HFFc6 (cell line): Measurements from ENCODE around the gene RTN4R. TPM values are rescaled to one million over a fixed set of nuclear protein-coding genes. Genes with fewer than 3 reads are reported as not detected.

Source experiments
- DNase-seq: peaks from one replicate; pipeline ENCODE4 v3.0.0-alpha.2; 2018
- H3K27ac Mint-ChIP-seq: 2 replicates; pipeline ENCODE4 v1.8.0; 2020; ENCODE audit warnings: mild to moderate bottlenecking, mixed read lengths
- H3K27me3 Mint-ChIP-seq: 2 replicates; pipeline ENCODE4 v1.8.0; 2021; ENCODE audit warnings: mild to moderate bottlenecking, moderate library complexity, mixed read lengths; ENCODE audit not compliant: insufficient read depth
- H3K36me3 Mint-ChIP-seq: 2 replicates; pipeline ENCODE4 v1.8.0; 2021; ENCODE audit warnings: low read depth, mixed read lengths
- H3K4me1 Mint-ChIP-seq: 2 replicates; pipeline ENCODE4 v1.8.0; 2020; ENCODE audit warnings: low read depth, mixed read lengths
- H3K4me3 Mint-ChIP-seq: 2 replicates; pipeline ENCODE4 v1.8.0; 2020; ENCODE audit warnings: mild to moderate bottlenecking, moderate library complexity, mixed read lengths
- H3K9me3 Mint-ChIP-seq: 2 replicates; pipeline ENCODE4 v1.8.0; 2020; ENCODE audit warnings: mild to moderate bottlenecking, mixed read lengths
- CTCF ChIP-seq: fragments of 200-600 bp; sonication (generic); IDR thresholded peaks from 2 replicates; pipeline ENCODE4 v1.5.0; 2021; ENCODE audit warnings: antibody characterized with exemption, mild to moderate bottlenecking
- total RNA-seq, 6 experiments: library from RNA; stranded (reverse); fragmentation: NEBNext Ultra II Directional; extraction: Animal tissue kit (Norgen Biotek cat#: 25700); gene quantifications; 2 replicates in 1 of 6; 3 replicates in 5 of 6; pipeline ENCODE4 v1.2.3, GENCODE V29; 2021

RTN4R gene
- total RNA-seq, 6 experiments from 2014 or later, result 0.14 to 0.85 (median 0.35) TPM

GRCh38 chr22:20243537-20244249 is 24.4 kb downstream of the RTN4R start:
- Mint-ChIP-seq H3K27ac (0 out of 2 replicates have a peak overlapping the region, but pooled peaks have one; percentile 9), H3K27me3 (peaks cover 3% of the 10 kb centered on the region), H3K9me3 (no peaks in the 10 kb centered on the region), H3K4me1 (peaks cover 8% of the 10 kb centered on the region; the same call in 1 of the 2 replicates), H3K4me3 (peak overlapping the region; percentile 15), H3K36me3 (no peaks in the 10 kb centered on the region)
- DNase-seq, result peak; percentile 57
- TF ChIP-seq CTCF, result no peak

- Mint-ChIP-seq H3K36me3 (no peaks in the 10 kb centered on the region), H3K4me3 (peak overlapping the region; percentile 15), H3K27me3 (peaks cover 3% of the 10 kb centered on the region), H3K4me1 (peaks cover 8% of the 10 kb centered on the region; the same call in 1 of the 2 replicates), H3K27ac (0 out of 2 replicates have a peak overlapping the region, but pooled peaks have one; percentile 9), H3K9me3 (no peaks in the 10 kb centered on the region)
- no peak for DNase-seq
- TF ChIP-seq CTCF, result no peak
These were observed 25.0 kb downstream of the RTN4R start for GRCh38 chr22:20243176-20243536.

GRCh38 chr22:20242393-20243175 is 25.5 kb downstream of the RTN4R start:
- Mint-ChIP-seq H3K27me3 (peaks cover 3% of the 10 kb centered on the region), H3K36me3 (no peaks in the 10 kb centered on the region)
- no peak for TF ChIP-seq CTCF

GRCh38 chr22:20241579-20242392 is 26.3 kb downstream of the RTN4R start:
- Mint-ChIP-seq H3K4me3 (no peak overlapping the region), H3K36me3 (no peaks in the 10 kb centered on the region), H3K4me1 (peaks cover 8% of the 10 kb centered on the region; the same call in 1 of the 2 replicates), H3K27ac (no peak overlapping the region), H3K9me3 (no peaks in the 10 kb centered on the region), H3K27me3 (peaks cover 3% of the 10 kb centered on the region)
- no peak for TF ChIP-seq CTCF
- no peak for DNase-seq

More at GRCh38 chr22:20242393-20243175, 25.5 kb downstream of the RTN4R start:
- no peak for DNase-seq
- Mint-ChIP-seq H3K4me1 (peaks cover 8% of the 10 kb centered on the region; the same call in 1 of the 2 replicates), H3K4me3 (no peak overlapping the region), H3K27ac (no peak overlapping the region), H3K9me3 (no peaks in the 10 kb centered on the region)

GRCh38 chr22:20240900-20241299 is 27.2 kb downstream of the RTN4R start:
- H3K27ac Mint-ChIP-seq, result no peak overlapping the region
- no peak overlapping the region for H3K4me3 Mint-ChIP-seq
- H3K27me3 Mint-ChIP-seq, result peaks cover 2% of the 10 kb centered on the region
- no peak for DNase-seq
- no peaks in the 10 kb centered on the region for H3K9me3 Mint-ChIP-seq
- no peaks in the 10 kb centered on the region for H3K36me3 Mint-ChIP-seq
- TF ChIP-seq CTCF, result no peak
- peaks cover 8% of the 10 kb centered on the region; the same call in 1 of the 2 replicates for H3K4me1 Mint-ChIP-seq
